ENCODE data around the gene ZFHX3.

The ZFHX3 gene

DNA sequence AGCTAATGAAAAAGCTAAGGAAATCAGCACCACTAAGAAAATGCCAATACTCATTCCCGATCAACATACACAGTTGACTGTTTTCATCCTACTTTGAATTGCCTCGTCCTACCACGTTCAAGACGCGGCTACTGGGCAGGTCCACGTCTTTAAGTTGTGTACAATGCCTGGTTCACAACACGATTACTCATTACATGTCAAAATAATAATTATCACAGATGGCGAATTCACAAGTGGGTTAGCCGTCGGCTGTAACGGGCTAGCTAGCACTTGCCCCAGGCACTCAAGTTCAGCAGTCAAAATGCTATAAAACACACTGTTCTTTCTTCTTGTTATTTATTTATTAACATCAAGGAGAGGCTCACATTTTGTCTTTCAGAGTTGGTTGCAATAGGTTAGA is 124.2 kb downstream of the ZFHX3 start:
- ChIA-PET CTCF (interaction anchor here (0.6 kb wide), 1 partner anchor 151 kb away, joined by 3 read pairs; no protein-coding TSS in a partner anchor), POLR2A (no interaction called here)
- DNase-seq (ENCODE audit: extremely low spot score) = no peak
- TF ChIP-seq SP1 (IDR thresholded peaks at IDR 0.05) (no peak), CTBP1 (IDR thresholded peaks at IDR 0.05; ENCODE audit: borderline replicate concordance) (no peak), ELF4 (IDR thresholded peaks at IDR 0.05) (no peak), ZNF384 (IDR thresholded peaks at IDR 0.05) (no peak), FOXK2 (IDR thresholded peaks at IDR 0.05) (no peak), L3MBTL2 (conservative IDR thresholded peaks at IDR 0.05) (no peak), TARDBP (IDR thresholded peaks at IDR 0.05) (no peak), FOXM1 (IDR thresholded peaks at IDR 0.05; ENCODE audit: borderline replicate concordance) (no peak), LEF1 (IDR thresholded peaks at IDR 0.05; ENCODE audit: borderline replicate concordance) (no peak), NFRKB (IDR thresholded peaks at IDR 0.05) (no peak), FOXA1 (IDR thresholded peaks at IDR 0.05) (no peak), ARNT (IDR thresholded peaks at IDR 0.05) (no peak), BHLHE40 (IDR thresholded peaks at IDR 0.05; ENCODE audit: borderline replicate concordance) (no peak), HDGF (IDR thresholded peaks at IDR 0.05; ENCODE audit: borderline replicate concordance) (no peak), SUZ12 (IDR thresholded peaks at IDR 0.05) (no peak)
- TF ChIP-seq, protein P1, sequence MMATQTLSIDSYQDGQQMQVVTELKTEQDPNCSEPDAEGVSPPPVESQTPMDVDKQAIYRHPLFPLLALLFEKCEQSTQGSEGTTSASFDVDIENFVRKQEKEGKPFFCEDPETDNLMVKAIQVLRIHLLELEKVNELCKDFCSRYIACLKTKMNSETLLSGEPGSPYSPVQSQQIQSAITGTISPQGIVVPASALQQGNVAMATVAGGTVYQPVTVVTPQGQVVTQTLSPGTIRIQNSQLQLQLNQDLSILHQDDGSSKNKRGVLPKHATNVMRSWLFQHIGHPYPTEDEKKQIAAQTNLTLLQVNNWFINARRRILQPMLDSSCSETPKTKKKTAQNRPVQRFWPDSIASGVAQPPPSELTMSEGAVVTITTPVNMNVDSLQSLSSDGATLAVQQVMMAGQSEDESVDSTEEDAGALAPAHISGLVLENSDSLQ (IDR thresholded peaks at IDR 0.05) = no peak

DNA sequence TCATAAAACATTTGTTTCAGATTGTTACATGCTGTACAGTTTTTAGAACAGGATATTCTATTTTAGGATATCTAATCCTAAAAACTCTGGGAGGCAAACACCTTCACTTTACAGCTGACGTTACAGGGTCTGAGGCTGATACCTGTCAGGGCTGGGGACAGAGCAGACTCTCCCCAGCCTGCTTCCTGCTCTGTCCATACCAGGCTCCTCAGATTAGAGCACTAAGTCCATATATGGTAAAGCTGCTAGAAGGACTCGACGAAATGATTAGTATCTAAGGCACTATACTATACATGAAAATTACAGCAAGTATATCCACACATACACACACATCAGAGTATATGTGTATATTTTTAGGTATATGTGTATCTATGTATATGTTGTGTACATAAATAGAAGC is 125.2 kb downstream of the ZFHX3 start:
- TF ChIP-seq ZNF384 (IDR thresholded peaks at IDR 0.05) = no peak
- TF ChIP-seq LEF1 (IDR thresholded peaks at IDR 0.05; ENCODE audit: borderline replicate concordance) = no peak
- TF ChIP-seq SUZ12 (IDR thresholded peaks at IDR 0.05) = no peak
- TF ChIP-seq HDGF (IDR thresholded peaks at IDR 0.05; ENCODE audit: borderline replicate concordance) = no peak
- no peak for TF ChIP-seq SP1 (IDR thresholded peaks at IDR 0.05)
- TF ChIP-seq NFRKB (IDR thresholded peaks at IDR 0.05) = no peak
- no peak for TF ChIP-seq ELF4 (IDR thresholded peaks at IDR 0.05)
- TF ChIP-seq BHLHE40 (IDR thresholded peaks at IDR 0.05; ENCODE audit: borderline replicate concordance) = no peak
- TF ChIP-seq TARDBP (IDR thresholded peaks at IDR 0.05) = no peak
- TF ChIP-seq FOXM1 (IDR thresholded peaks at IDR 0.05; ENCODE audit: borderline replicate concordance) = no peak
- TF ChIP-seq L3MBTL2 (conservative IDR thresholded peaks at IDR 0.05) = no peak
- TF ChIP-seq, protein P1 (IDR thresholded peaks at IDR 0.05) = no peak
- POLR2A ChIA-PET = no interaction called here
- no peak for DNase-seq (ENCODE audit: extremely low spot score)
- CTCF ChIA-PET = interaction anchor here (0.5 kb wide), 1 partner anchor 9 kb away, joined by 3 read pairs; no protein-coding TSS in a partner anchor

DNA sequence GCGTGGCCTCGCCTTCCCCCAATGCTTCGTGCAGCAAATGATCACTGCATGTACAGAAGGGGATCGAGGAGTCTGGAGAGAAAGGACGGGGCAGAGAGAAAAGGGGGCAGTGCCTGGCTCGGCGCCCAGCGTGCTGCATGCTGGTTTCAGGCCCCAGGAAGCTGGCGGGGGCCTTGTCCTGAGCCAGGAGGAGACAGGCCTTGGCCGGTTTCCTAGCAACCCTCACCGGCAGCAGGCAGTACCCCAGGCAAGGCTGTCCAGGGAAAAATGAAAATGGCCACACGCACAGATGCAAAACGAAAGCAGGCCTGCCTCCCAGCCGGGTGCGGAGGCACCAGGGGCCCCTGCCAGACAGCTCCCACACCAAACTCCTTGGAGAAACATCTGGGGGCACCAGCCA is 126.3 kb downstream of the ZFHX3 start:
- CTCF ChIA-PET = interaction anchor here (0.6 kb wide), 1 partner anchor 1394 kb away, joined by 3 read pairs; no protein-coding TSS in a partner anchor
- TF ChIP-seq FOXK2 (IDR thresholded peaks at IDR 0.05) = no peak
- TF ChIP-seq HDGF (IDR thresholded peaks at IDR 0.05; ENCODE audit: borderline replicate concordance) = no peak
- TF ChIP-seq FOXM1 (IDR thresholded peaks at IDR 0.05; ENCODE audit: borderline replicate concordance) = no peak
- TF ChIP-seq, protein P1 (IDR thresholded peaks at IDR 0.05) = no peak
- TF ChIP-seq L3MBTL2 (conservative IDR thresholded peaks at IDR 0.05) = no peak
- TF ChIP-seq SP1 (IDR thresholded peaks at IDR 0.05) = no peak
- TF ChIP-seq LEF1 (IDR thresholded peaks at IDR 0.05; ENCODE audit: borderline replicate concordance) = no peak
- TF ChIP-seq ELF4 (IDR thresholded peaks at IDR 0.05) = no peak
- no peak for DNase-seq (ENCODE audit: extremely low spot score)
- POLR2A ChIA-PET = no interaction called here

DNA sequence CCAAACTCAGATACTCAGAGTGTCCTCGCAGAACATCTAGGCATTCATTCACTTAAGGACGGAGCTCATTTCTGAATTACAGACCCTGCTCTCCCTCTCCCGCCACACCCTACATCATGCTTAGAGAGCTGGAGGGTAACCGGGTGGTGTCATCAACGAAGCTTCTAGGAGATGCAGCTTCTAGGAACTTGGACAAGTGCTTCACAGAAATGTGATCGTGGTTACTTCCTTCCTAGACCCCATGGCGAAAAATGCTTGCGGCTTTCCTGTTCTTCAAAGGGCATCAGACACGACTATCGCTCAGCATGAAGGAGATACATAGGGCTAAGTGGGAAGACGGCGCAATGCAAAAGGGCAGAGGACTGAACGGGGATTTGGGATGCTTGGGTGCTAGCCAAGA is 126.8 kb downstream of the ZFHX3 start:
- CTCF ChIA-PET = interaction anchor here (0.6 kb wide), 1 partner anchor 1394 kb away, joined by 3 read pairs; no protein-coding TSS in a partner anchor
- POLR2A ChIA-PET = no interaction called here

DNA sequence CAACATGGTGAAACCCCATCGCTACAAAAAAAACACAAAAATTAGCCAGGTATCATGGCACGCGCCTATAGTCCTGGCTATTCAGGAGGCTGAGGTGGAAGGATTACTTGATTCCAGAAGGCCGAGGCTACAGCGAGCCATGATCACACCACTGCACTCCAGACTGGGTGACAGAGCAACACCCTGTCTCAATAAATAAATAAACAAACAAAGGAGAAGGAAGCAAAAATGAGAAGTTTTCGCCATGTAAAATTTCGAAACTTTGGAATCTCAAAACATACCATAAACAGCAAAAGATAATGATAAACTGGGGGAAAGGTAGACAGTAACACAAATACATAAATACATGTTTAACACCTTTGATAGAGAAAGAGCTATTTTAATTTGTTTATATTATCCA is 130.9 kb downstream of the ZFHX3 start:
- POLR2A ChIA-PET = no interaction called here
- TF ChIP-seq LEF1 (IDR thresholded peaks at IDR 0.05; ENCODE audit: borderline replicate concordance) = no peak
- TF ChIP-seq L3MBTL2 (conservative IDR thresholded peaks at IDR 0.05) = no peak
- TF ChIP-seq SUZ12 (IDR thresholded peaks at IDR 0.05) = no peak
- TF ChIP-seq ZNF384 (IDR thresholded peaks at IDR 0.05) = no peak
- no peak for TF ChIP-seq ARNT (IDR thresholded peaks at IDR 0.05)
- TF ChIP-seq TARDBP (IDR thresholded peaks at IDR 0.05) = no peak
- no peak for TF ChIP-seq FOXK2 (IDR thresholded peaks at IDR 0.05)
- TF ChIP-seq BHLHE40 (IDR thresholded peaks at IDR 0.05; ENCODE audit: borderline replicate concordance) = no peak
- TF ChIP-seq, protein P1 (IDR thresholded peaks at IDR 0.05) = no peak
- TF ChIP-seq ELF4 (IDR thresholded peaks at IDR 0.05) = no peak
- TF ChIP-seq FOXA1 (IDR thresholded peaks at IDR 0.05) = no peak
- no peak for TF ChIP-seq CTBP1 (IDR thresholded peaks at IDR 0.05; ENCODE audit: borderline replicate concordance)
- TF ChIP-seq HDGF (IDR thresholded peaks at IDR 0.05; ENCODE audit: borderline replicate concordance) = no peak
- no peak for TF ChIP-seq NFRKB (IDR thresholded peaks at IDR 0.05)
- no peak for TF ChIP-seq SP1 (IDR thresholded peaks at IDR 0.05)
- no peak for TF ChIP-seq FOXM1 (IDR thresholded peaks at IDR 0.05; ENCODE audit: borderline replicate concordance)
- CTCF ChIA-PET = no interaction called here
- no peak for DNase-seq (ENCODE audit: extremely low spot score)

More for the DNA sequence above, 126.8 kb downstream of the ZFHX3 start:
- TF ChIP-seq, protein P1 (IDR thresholded peaks at IDR 0.05) = no peak
- TF ChIP-seq ARNT (IDR thresholded peaks at IDR 0.05) (no peak), BHLHE40 (IDR thresholded peaks at IDR 0.05; ENCODE audit: borderline replicate concordance) (no peak), SP1 (IDR thresholded peaks at IDR 0.05) (no peak), FOXM1 (IDR thresholded peaks at IDR 0.05; ENCODE audit: borderline replicate concordance) (no peak), L3MBTL2 (conservative IDR thresholded peaks at IDR 0.05) (no peak), FOXK2 (IDR thresholded peaks at IDR 0.05) (no peak), ZNF384 (IDR thresholded peaks at IDR 0.05) (no peak), LEF1 (IDR thresholded peaks at IDR 0.05; ENCODE audit: borderline replicate concordance) (no peak), CTBP1 (IDR thresholded peaks at IDR 0.05; ENCODE audit: borderline replicate concordance) (no peak), HDGF (IDR thresholded peaks at IDR 0.05; ENCODE audit: borderline replicate concordance) (no peak), FOXA1 (IDR thresholded peaks at IDR 0.05) (no peak), TARDBP (IDR thresholded peaks at IDR 0.05) (no peak), ELF4 (IDR thresholded peaks at IDR 0.05) (no peak), SUZ12 (IDR thresholded peaks at IDR 0.05) (no peak), NFRKB (IDR thresholded peaks at IDR 0.05) (no peak)
- no peak for DNase-seq (ENCODE audit: extremely low spot score)
